ENCODE measurements around the gene SSR4.

DNA sequence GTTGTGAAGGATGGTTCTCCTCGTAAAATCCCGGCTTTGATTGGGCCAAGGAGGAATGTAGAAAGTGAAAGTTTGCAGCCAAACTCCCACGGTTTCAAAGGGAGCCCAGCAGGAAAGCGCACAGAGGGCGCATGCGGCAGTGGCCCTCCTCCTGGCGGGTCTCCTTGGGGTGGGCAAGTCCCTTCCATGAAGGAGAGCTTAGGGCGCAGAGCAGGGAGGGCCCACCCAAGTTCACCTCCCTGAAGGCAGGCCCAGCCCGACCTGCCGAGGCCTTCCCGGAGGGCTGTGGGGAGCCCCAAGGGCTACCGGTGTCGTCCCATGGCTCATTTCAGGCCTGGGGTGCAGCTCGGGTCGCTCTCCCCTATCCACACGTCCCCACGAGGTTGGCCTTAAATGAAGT, 33.8 kb downstream of the SSR4 start:
- no peak for TF ChIP-seq MZF1 (tag by site-specific recombination; IDR thresholded peaks at IDR 0.05; ENCODE audit: borderline replicate concordance)
- TF ChIP-seq ZNF426 (tag by site-specific recombination; IDR thresholded peaks at IDR 0.05) = no peak
- TF ChIP-seq ZNF660 (tag by site-specific recombination; IDR thresholded peaks at IDR 0.05) = no peak
- no peak for TF ChIP-seq ZEB2 (tag by site-specific recombination; IDR thresholded peaks at IDR 0.05)
- no peak for TF ChIP-seq ZNF792 (tag by site-specific recombination; IDR thresholded peaks at IDR 0.05)
- no peak for TF ChIP-seq ZNF324 (tag by site-specific recombination; IDR thresholded peaks at IDR 0.05)
- TF ChIP-seq, protein P1, sequence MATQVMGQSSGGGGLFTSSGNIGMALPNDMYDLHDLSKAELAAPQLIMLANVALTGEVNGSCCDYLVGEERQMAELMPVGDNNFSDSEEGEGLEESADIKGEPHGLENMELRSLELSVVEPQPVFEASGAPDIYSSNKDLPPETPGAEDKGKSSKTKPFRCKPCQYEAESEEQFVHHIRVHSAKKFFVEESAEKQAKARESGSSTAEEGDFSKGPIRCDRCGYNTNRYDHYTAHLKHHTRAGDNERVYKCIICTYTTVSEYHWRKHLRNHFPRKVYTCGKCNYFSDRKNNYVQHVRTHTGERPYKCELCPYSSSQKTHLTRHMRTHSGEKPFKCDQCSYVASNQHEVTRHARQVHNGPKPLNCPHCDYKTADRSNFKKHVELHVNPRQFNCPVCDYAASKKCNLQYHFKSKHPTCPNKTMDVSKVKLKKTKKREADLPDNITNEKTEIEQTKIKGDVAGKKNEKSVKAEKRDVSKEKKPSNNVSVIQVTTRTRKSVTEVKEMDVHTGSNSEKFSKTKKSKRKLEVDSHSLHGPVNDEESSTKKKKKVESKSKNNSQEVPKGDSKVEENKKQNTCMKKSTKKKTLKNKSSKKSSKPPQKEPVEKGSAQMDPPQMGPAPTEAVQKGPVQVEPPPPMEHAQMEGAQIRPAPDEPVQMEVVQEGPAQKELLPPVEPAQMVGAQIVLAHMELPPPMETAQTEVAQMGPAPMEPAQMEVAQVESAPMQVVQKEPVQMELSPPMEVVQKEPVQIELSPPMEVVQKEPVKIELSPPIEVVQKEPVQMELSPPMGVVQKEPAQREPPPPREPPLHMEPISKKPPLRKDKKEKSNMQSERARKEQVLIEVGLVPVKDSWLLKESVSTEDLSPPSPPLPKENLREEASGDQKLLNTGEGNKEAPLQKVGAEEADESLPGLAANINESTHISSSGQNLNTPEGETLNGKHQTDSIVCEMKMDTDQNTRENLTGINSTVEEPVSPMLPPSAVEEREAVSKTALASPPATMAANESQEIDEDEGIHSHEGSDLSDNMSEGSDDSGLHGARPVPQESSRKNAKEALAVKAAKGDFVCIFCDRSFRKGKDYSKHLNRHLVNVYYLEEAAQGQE (tag by site-specific recombination; IDR thresholded peaks at IDR 0.05) = no peak
- TF ChIP-seq CTCF (tag by site-specific recombination; IDR thresholded peaks at IDR 0.05) = no peak
- TF ChIP-seq SP2 (tag by site-specific recombination; IDR thresholded peaks at IDR 0.05) = no peak
- no peak for TF ChIP-seq REPIN1 (tag by site-specific recombination; IDR thresholded peaks at IDR 0.05; ENCODE audit: low read depth)
- no peak for TF ChIP-seq ZNF658 (tag by site-specific recombination; IDR thresholded peaks at IDR 0.05)
- TF ChIP-seq ZNF544 (tag by site-specific recombination; IDR thresholded peaks at IDR 0.05) = no peak
- no peak for TF ChIP-seq ZNF830 (tag by site-specific recombination; IDR thresholded peaks at IDR 0.05; ENCODE audit: low read depth)
